Hematopoietic multipotent progenitor cell treated with erythropoietin and hydrocortisone succinate and interleukin-3 and kit ligand, for 4 days (in vitro differentiated cells): Measurements from ENCODE around the gene ATP5MC3.
"Not testable (repeated sequence)": the region's sequence is repeated elsewhere in the genome, so short reads cannot be mapped to it uniquely, and the experiment has no call there.

ENCODE experiments used
- DNase-seq: peaks from one replicate; pipeline ENCODE4 v3.0.0-alpha.2; 2015

Gene ATP5MC3

GRCh38 chr2:175181104-175181876 lies at the start of gene ATP5MC3:
ATP5MC3 (minus strand) TSS chr2:175181710; CDS start chr2:175181393, 317 bp downstream.
- DNase-seq = peak; percentile 98

- not testable (repeated sequence) for DNase-seq
Observed at GRCh38 chr2:175228601-175229000, 47.1 kb upstream of the ATP5MC3 start.

- DNase-seq = no peak
Observed at GRCh38 chr2:175228179-175228578, 46.7 kb upstream of the ATP5MC3 start.

- no peak for DNase-seq
Observed at GRCh38 chr2:175227393-175227792, 45.9 kb upstream of the ATP5MC3 start.

- DNase-seq = no peak
Observed at GRCh38 chr2:175220075-175220474, 38.6 kb upstream of the ATP5MC3 start.

GRCh38 chr2:175218551-175218950 lies 37.0 kb upstream of the ATP5MC3 start:
- DNase-seq = no peak

- no peak for DNase-seq
Observed at GRCh38 chr2:175207741-175208438, 26.4 kb upstream of the ATP5MC3 start.

- DNase-seq = no peak
Observed at GRCh38 chr2:175206866-175207265, 25.4 kb upstream of the ATP5MC3 start.

GRCh38 chr2:175205523-175205922 lies 24.0 kb upstream of the ATP5MC3 start:
- DNase-seq = no peak

- DNase-seq = peak; percentile 70
Observed at GRCh38 chr2:175203621-175204496, 22.3 kb upstream of the ATP5MC3 start.

GRCh38 chr2:175195012-175195411 lies 13.5 kb upstream of the ATP5MC3 start:
- DNase-seq = no peak

GRCh38 chr2:175188761-175189160 lies 7.3 kb upstream of the ATP5MC3 start:
- DNase-seq = no peak

GRCh38 chr2:175187378-175187777 lies 5.9 kb upstream of the ATP5MC3 start:
- peak; percentile 69 for DNase-seq

GRCh38 chr2:175183674-175184073 lies 2.2 kb upstream of the ATP5MC3 start:
- DNase-seq = no peak

- DNase-seq = no peak
Observed at GRCh38 chr2:175181877-175182308, 383 bp upstream of the ATP5MC3 start.

- peak; percentile 82 for DNase-seq
Observed at GRCh38 chr2:175180701-175181103, 808 bp downstream of the ATP5MC3 start.

GRCh38 chr2:175176624-175177023 lies 4.9 kb downstream of the ATP5MC3 start:
- no peak for DNase-seq

- DNase-seq = no peak
Observed at GRCh38 chr2:175175896-175176295, 5.6 kb downstream of the ATP5MC3 start.

- DNase-seq = no peak
Observed at GRCh38 chr2:175175320-175175719, 6.2 kb downstream of the ATP5MC3 start.

GRCh38 chr2:175170659-175171304 lies 10.7 kb downstream of the ATP5MC3 start:
- DNase-seq = peak; percentile 46

GRCh38 chr2:175169191-175169590 lies 12.3 kb downstream of the ATP5MC3 start:
- DNase-seq = no peak

- DNase-seq = no peak
Observed at GRCh38 chr2:175168564-175168945, 13.0 kb downstream of the ATP5MC3 start.
